Astrocyte (in vitro differentiated cells and primary cell): ENCODE measurements around the gene UVRAG.

Experiments
- CTCF ChIP-seq: IDR thresholded peaks from 2 replicates; pipeline ENCODE4 v1.5.1; 2011; ENCODE audit warnings: low read depth, mild to moderate bottlenecking, inconsistent platforms, low read length, moderate library complexity; ENCODE audit not compliant: insufficient read depth
- EZH2 ChIP-seq: IDR thresholded peaks from 2 replicates; pipeline ENCODE4 v1.6.1; 2012; ENCODE audit warnings: mild to moderate bottlenecking, low read length, inconsistent platforms; ENCODE audit not compliant: insufficient read depth

- TF ChIP-seq CTCF (no peak), EZH2 (no peak)
Measured at GRCh38 chr11:76087749-76088148, 272.7 kb downstream of the UVRAG start.
